ENCODE data around the gene GNG12.

Gene GNG12

DNA sequence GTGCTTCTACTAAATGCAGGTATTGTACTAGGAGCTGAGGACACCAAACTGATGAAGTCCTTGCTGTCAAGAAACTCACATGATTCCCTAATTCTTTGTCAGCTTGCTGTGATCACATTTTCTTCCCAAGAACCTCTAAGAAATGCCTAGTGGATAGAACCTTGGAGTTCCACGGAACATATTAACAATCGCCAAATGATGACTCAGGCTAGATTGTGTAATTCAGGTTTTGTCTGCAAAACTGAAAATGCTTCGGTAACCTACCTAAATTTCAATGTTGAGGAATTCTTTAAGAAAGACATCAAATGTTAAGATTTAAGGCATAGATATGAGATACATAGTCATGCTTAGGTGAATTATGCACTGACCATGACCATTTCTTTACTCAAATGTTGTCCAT, 150.0 kb downstream of the GNG12 start:
- Histone ChIP-seq H3K4me3 (no peak overlapping the region), H3K27ac (peak overlapping the region; percentile 43 to 99)
- no peak for DNase-seq (ENCODE audit: low spot score)
- TF ChIP-seq, protein P1, sequence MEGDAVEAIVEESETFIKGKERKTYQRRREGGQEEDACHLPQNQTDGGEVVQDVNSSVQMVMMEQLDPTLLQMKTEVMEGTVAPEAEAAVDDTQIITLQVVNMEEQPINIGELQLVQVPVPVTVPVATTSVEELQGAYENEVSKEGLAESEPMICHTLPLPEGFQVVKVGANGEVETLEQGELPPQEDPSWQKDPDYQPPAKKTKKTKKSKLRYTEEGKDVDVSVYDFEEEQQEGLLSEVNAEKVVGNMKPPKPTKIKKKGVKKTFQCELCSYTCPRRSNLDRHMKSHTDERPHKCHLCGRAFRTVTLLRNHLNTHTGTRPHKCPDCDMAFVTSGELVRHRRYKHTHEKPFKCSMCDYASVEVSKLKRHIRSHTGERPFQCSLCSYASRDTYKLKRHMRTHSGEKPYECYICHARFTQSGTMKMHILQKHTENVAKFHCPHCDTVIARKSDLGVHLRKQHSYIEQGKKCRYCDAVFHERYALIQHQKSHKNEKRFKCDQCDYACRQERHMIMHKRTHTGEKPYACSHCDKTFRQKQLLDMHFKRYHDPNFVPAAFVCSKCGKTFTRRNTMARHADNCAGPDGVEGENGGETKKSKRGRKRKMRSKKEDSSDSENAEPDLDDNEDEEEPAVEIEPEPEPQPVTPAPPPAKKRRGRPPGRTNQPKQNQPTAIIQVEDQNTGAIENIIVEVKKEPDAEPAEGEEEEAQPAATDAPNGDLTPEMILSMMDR (IDR thresholded peaks at IDR 0.05): no peak

DNA sequence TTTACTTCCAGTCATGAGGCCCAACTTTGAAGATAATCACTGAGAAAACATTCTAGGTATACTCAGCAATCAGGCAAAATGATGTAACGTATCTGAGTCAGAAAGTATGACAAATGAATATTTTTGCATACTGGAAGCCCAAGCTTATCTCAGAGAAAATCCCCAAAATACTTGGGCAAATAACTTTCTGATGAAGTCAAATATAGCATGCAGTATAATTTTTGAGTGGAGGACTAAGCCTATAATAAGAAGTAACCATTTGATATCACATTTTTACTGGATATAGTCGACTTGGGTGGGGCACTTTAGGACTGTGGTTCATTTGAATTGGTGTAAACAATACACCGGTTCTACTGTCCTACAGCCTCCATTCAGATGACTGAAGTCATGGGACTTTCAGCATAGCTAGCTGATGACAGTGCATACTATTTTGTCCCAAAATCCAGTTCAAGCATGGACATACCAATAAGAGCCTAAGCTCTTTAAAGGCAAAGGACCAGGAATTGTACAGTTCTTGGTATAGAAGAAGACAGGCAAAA, 150.5 kb downstream of the GNG12 start:
- peak overlapping the region; percentile 10 for H3K4me3 ChIP-seq
- H3K27ac ChIP-seq: peak overlapping the region; percentile 43 to 99
- DNase-seq (ENCODE audit: low spot score): no peak
- TF ChIP-seq, protein P1 (IDR thresholded peaks at IDR 0.05): no peak

DNA sequence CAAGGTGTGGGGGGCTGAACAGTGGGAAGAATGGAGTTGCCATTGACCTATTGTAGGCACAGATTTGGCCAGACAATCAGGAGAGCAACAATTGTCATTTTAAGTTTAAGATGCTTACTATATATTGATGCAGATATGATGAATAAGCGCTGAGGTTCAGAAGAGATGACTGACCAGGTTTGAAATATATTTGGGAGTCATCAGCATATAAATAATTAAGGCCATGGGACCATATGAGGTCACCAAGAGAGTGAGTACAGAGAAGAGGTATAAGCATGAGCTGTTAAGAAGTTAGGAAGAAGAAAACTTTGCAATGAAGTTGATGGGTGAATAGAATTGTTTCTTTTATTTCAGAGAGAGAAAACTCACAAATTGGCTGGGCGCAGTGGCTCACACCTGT, 152.8 kb downstream of the GNG12 start:
- DNase-seq (ENCODE audit: low spot score): no peak
- no peak overlapping the region for H3K4me3 ChIP-seq
- no peak overlapping the region for H3K27ac ChIP-seq
- TF ChIP-seq, protein P1 (IDR thresholded peaks at IDR 0.05): no peak

DNA sequence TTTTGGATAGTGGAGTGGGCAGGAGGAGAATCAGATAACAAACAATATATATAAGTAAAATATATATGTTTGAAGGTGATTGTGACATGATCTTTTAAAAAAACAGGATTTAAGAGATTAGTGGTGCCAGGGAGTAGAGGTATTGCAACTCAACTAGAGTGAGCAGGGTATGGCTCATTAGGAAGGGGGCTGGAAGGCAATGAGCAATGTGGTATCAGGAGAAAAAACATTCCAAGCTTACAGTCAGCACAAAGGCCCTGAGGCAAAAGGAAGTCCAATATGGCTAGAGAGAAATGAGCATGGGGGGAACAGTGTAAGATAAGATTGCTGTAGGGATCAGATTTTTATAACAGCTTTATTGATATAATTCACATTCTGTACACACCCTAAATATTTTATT, 153.6 kb downstream of the GNG12 start:
- TF ChIP-seq, protein P1 (IDR thresholded peaks at IDR 0.05): no peak
- H3K27ac ChIP-seq: no peak overlapping the region
- no peak for DNase-seq (ENCODE audit: low spot score)
- no peak overlapping the region for H3K4me3 ChIP-seq

DNA sequence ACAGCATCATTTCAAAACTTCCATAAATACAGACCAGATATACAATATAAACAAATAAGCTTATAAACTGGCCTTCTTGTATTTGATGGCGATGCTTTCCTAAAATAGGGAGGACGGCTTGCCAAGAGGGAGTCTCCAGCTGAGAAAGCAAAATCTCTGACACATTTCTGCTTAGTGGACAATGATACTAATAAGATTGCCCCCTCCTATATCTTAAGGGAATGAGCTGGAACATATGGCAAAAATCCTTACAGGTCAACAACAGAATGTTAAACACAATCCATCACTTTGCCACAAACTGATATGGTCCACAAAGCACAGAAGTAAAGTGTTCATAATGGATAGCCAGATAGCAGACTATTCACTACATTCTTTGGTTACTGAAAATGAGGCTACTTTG, 155.3 kb downstream of the GNG12 start:
- Histone ChIP-seq H3K27ac (no peak overlapping the region), H3K4me3 (no peak overlapping the region)
- TF ChIP-seq, protein P1 (IDR thresholded peaks at IDR 0.05): no peak
- no peak for DNase-seq (ENCODE audit: low spot score)

DNA sequence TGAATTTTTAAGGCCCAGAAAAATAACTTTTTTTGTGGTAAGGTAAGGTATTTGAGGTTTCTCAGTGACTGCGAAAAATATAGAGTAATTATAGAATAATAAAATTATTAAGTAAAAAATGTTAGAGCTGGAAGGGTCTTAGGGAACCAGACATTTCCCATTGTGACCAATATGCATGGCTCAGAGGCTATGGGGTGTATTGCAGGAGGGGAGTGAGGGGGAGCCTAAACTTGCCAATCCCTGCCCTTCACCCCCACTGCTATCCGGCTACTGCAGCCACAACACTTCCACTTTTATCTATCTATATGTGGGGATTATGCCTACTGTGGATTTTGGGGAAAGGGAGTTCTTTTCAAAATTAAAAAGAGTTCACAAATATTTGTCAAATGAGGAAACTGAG, 155.9 kb downstream of the GNG12 start:
- TF ChIP-seq, protein P1 (IDR thresholded peaks at IDR 0.05): no peak
- H3K27ac ChIP-seq: no peak overlapping the region
- no peak for DNase-seq (ENCODE audit: low spot score)
- H3K4me3 ChIP-seq: no peak overlapping the region

DNA sequence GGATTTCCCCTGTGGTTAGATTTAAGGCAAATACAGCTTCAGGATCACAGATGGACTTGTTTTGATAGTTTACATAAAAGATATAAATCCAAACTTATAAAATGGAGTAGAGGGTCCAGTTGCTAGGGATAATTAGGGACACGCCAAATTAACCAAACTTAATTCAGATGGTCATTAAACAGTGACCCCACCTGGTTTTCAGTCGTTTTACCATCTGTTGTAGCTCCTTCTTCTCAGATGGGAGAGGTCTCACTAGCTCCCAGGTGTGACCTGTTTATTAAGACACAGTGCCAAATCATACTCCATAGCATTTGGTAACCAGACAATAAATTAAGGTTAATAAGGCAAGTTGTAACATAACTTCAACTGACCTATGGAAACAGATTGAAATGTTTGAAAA, 156.3 kb downstream of the GNG12 start:
- Histone ChIP-seq H3K27ac (no peak overlapping the region), H3K4me3 (no peak overlapping the region)
- TF ChIP-seq, protein P1 (IDR thresholded peaks at IDR 0.05): no peak
- DNase-seq (ENCODE audit: low spot score): no peak
